Thoracic aorta (tissue), 2 donors: ENCODE measurements around the gene ENTPD1. TPM values are rescaled to one million over a fixed set of nuclear protein-coding genes. Genes with fewer than 3 reads are reported as not detected.
"Not testable (repeated sequence)": the region's sequence is repeated elsewhere in the genome, so short reads cannot be mapped to it uniquely, and the experiment has no call there.

ENCODE experiments used
- ATAC-seq: fragments of 150-250 bp; one replicate; pipeline ENCODE4 v1.8.0; 2017; ENCODE audit warnings: low read depth; ENCODE audit not compliant: insufficient number of reproducible peaks, low FRiP score
- DNase-seq: peaks from one replicate; pipeline ENCODE4 v3.0.0-alpha.2; 2020; ENCODE audit warnings: low spot score
- H3K27ac ChIP-seq, 2 donors: fragments of 200-600 bp; sonication (generic); 1 replicate in 1 of 2; 2 replicates in 1 of 2; pipeline ENCODE4 v1.5.1; 2016; ENCODE audit warnings: mild to moderate bottlenecking in 2 of 2, moderate library complexity in 2 of 2
- H3K27me3 ChIP-seq: fragments of 200-600 bp; sonication (generic); replicated peaks from 2 replicates; pipeline ENCODE4 v1.6.0; 2016; ENCODE audit warnings: mild to moderate bottlenecking; ENCODE audit not compliant: insufficient read depth
- H3K36me3 ChIP-seq: fragments of 200-600 bp; sonication (generic); one replicate; pipeline ENCODE4 v1.5.1; 2016
- H3K4me1 ChIP-seq, 2 donors: fragments of 200-600 bp; sonication (generic); 1 replicate in 1 of 2; 2 replicates in 1 of 2; pipeline versions ENCODE4 v1.5.1 to v1.6.0; 2016; ENCODE audit warnings: low read depth in 2 of 2, mild to moderate bottlenecking in 1 of 2; ENCODE audit not compliant: control insufficient read depth in 1 of 2
- H3K4me3 ChIP-seq: fragments of 200-600 bp; sonication (generic); 2 replicates; pipeline ENCODE4 v1.5.1; 2016; ENCODE audit warnings: mild to moderate bottlenecking
- H3K9me3 ChIP-seq: fragments of 200-600 bp; sonication (generic); 2 replicates; pipeline ENCODE4 v1.5.1; 2016
- CTCF ChIP-seq: fragments of 200-600 bp; sonication (generic); IDR thresholded peaks from one replicate; pipeline ENCODE4 v1.5.1; 2019; ENCODE audit warnings: antibody characterized with exemption
- total RNA-seq, 2 donors: library from RNA; depleted of rRNA; stranded (reverse); fragments of >200 nt; gene quantifications; one replicate each; pipeline versions ENCODE4 v1.1.0 to v1.2.3, GENCODE V29; 2016

The ENTPD1 gene
- total RNA-seq, 2 donors from 2014 or later = 32.1 to 63.6 TPM

- H3K27ac ChIP-seq = peak overlapping the region; percentile 84 to 88
- no peak for TF ChIP-seq CTCF
- peaks cover 25 to 51% of the 10 kb centered on the region in 2 donors for H3K4me1 ChIP-seq
- no peaks in the 10 kb centered on the region for H3K9me3 ChIP-seq
- ATAC-seq (peak; percentile 56), DNase-seq (no peak)
- no peaks in the 10 kb centered on the region for H3K27me3 ChIP-seq
- H3K4me3 ChIP-seq = peak overlapping the region; percentile 20
- no peaks in the 10 kb centered on the region for H3K36me3 ChIP-seq
These were observed 125.4 kb downstream of the ENTPD1 start for GRCh38 chr10:95881316-95881715.

GRCh38 chr10:95889830-95890229 is 133.9 kb downstream of the ENTPD1 start:
- no peak for TF ChIP-seq CTCF
- H3K4me1 ChIP-seq = peaks cover 6 to 11% of the 10 kb centered on the region in 2 donors
- DNase-seq (no peak), ATAC-seq (no peak)
- no peak overlapping the region for H3K27ac ChIP-seq
- no peaks in the 10 kb centered on the region for H3K27me3 ChIP-seq
- no peaks in the 10 kb centered on the region for H3K9me3 ChIP-seq
- no peaks in the 10 kb centered on the region for H3K36me3 ChIP-seq
- H3K4me3 ChIP-seq = no peak overlapping the region

GRCh38 chr10:95896071-95896850 is 140.3 kb downstream of the ENTPD1 start:
- peaks cover 6% of the 10 kb centered on the region for H3K36me3 ChIP-seq
- TF ChIP-seq CTCF = no peak
- no peak for DNase-seq
- no peaks in the 10 kb centered on the region for H3K27me3 ChIP-seq
- ATAC-seq = no peak
- no peak overlapping the region for H3K4me3 ChIP-seq
- peaks cover 0 to under 1% of the 10 kb centered on the region in 2 donors for H3K4me1 ChIP-seq
- no peak overlapping the region for H3K27ac ChIP-seq
- H3K9me3 ChIP-seq = no peaks in the 10 kb centered on the region

- H3K27ac ChIP-seq, H3K9me3 ChIP-seq, H3K36me3 ChIP-seq, ATAC-seq, DNase-seq, H3K27me3 ChIP-seq, H3K4me3 ChIP-seq: not testable (repeated sequence)
- peaks cover 11 to 44% of the 10 kb centered on the region in 2 donors for H3K4me1 ChIP-seq
These were observed 150.1 kb downstream of the ENTPD1 start for GRCh38 chr10:95905897-95906580.

GRCh38 chr10:95906677-95907455 is 150.9 kb downstream of the ENTPD1 start:
- DNase-seq (peak; percentile 3), ATAC-seq (no peak)
- Histone ChIP-seq H3K36me3 (no peaks in the 10 kb centered on the region), H3K9me3 (no peaks in the 10 kb centered on the region), H3K27me3 (no peaks in the 10 kb centered on the region), H3K27ac (peak overlapping the region; percentile 83 to 89), H3K4me3 (peak overlapping the region; percentile 87), H3K4me1 (peaks cover 11 to 38% of the 10 kb centered on the region in 2 donors)
- TF ChIP-seq CTCF = no peak
